Large intestine (tissue), 3 donors: ENCODE measurements around the gene FAM204A. TPM values are rescaled to one million over a fixed set of nuclear protein-coding genes. Genes with fewer than 3 reads are reported as not detected.
A peak's percentile ranks its signal among the peaks of the same experiment; 100 is the strongest.

Experiments used
- DNase-seq, 2 donors: peaks; one replicate each; pipeline versions ENCODE4 v3.0.0 to v3.0.0-alpha.2; 2013
- H3K27ac ChIP-seq: one replicate; pipeline ENCODE4 v1.5.1; 2013; ENCODE audit warnings: low read length
- H3K27me3 ChIP-seq: 2 replicates; pipeline ENCODE4 v1.6.1; 2013; ENCODE audit warnings: low read length; ENCODE audit not compliant: control insufficient read depth, insufficient read depth
- H3K36me3 ChIP-seq: 2 replicates; pipeline ENCODE4 v1.6.1; 2013; ENCODE audit warnings: low read length; ENCODE audit not compliant: control insufficient read depth, insufficient read depth
- H3K4me1 ChIP-seq: one replicate; pipeline ENCODE4 v1.6.1; 2013; ENCODE audit warnings: low read length; ENCODE audit not compliant: control insufficient read depth, insufficient read depth
- H3K4me3 ChIP-seq: one replicate; pipeline ENCODE4 v1.5.1; 2013; ENCODE audit warnings: low read length
- H3K9me3 ChIP-seq: one replicate; pipeline ENCODE4 v1.6.1; 2013; ENCODE audit warnings: mild to moderate bottlenecking, low read depth, low read length, moderate library complexity; ENCODE audit not compliant: control insufficient read depth
- WGBS: methylation state at CpG from one replicate; pipeline ENCODE4 v1.1.5; 2013; ENCODE audit warnings: low lambda C conversion rate; ENCODE audit not compliant: insufficient coverage; 5-methylcytosine and 5-hydroxymethylcytosine counted together
- polyA plus RNA-seq: library from polyadenylated mRNA; unstranded; fragments of 120-200 nt; gene quantifications from one replicate; pipeline ENCODE4 v1.2.1, GENCODE V29; 2013

Gene FAM204A
- polyA plus RNA-seq, 1 donor: 55.7 TPM

- no peak for DNase-seq
- Histone ChIP-seq H3K4me3 (no peak overlapping the region), H3K27me3 (no peaks in the 10 kb centered on the region), H3K4me1 (peaks cover 6% of the 10 kb centered on the region), H3K9me3 (no peaks in the 10 kb centered on the region), H3K36me3 (peaks cover 45% of the 10 kb centered on the region), H3K27ac (no peak overlapping the region)
- WGBS: no CpG with 5 or more reads among the region's 3 CpGs
Observed at GRCh38 chr10:118333871-118334270, 8.3 kb downstream of the FAM204A start.

- WGBS: 83% methylated on average over 1 of the region's 4 CpGs
- DNase-seq: peak; percentile 37 to 72
- Histone ChIP-seq H3K9me3 (no peaks in the 10 kb centered on the region), H3K4me3 (no peak overlapping the region), H3K4me1 (peaks cover 6% of the 10 kb centered on the region), H3K36me3 (peaks cover 48% of the 10 kb centered on the region), H3K27ac (peak overlapping the region; percentile 64), H3K27me3 (no peaks in the 10 kb centered on the region)
Observed at GRCh38 chr10:118332948-118333710, 9.0 kb downstream of the FAM204A start.

- peak; percentile 50 to 69 for DNase-seq
- Histone ChIP-seq H3K9me3 (no peaks in the 10 kb centered on the region), H3K27ac (peak overlapping the region; percentile 64), H3K4me1 (peaks cover 6% of the 10 kb centered on the region), H3K27me3 (no peaks in the 10 kb centered on the region), H3K36me3 (peaks cover 57% of the 10 kb centered on the region), H3K4me3 (no peak overlapping the region)
- no CpG with 5 or more reads among the region's 1 CpG for WGBS
Observed at GRCh38 chr10:118332236-118332635, 9.9 kb downstream of the FAM204A start.

- Histone ChIP-seq H3K36me3 (peaks cover 62% of the 10 kb centered on the region), H3K27ac (peak overlapping the region; percentile 8), H3K9me3 (no peaks in the 10 kb centered on the region), H3K27me3 (no peaks in the 10 kb centered on the region), H3K4me3 (no peak overlapping the region), H3K4me1 (peaks cover 6% of the 10 kb centered on the region)
- WGBS: 83% methylated on average over 2 of the region's 2 CpGs
- DNase-seq: no peak
Observed at GRCh38 chr10:118330295-118331076, 11.6 kb downstream of the FAM204A start.

- Histone ChIP-seq H3K36me3 (peaks cover 60% of the 10 kb centered on the region), H3K4me3 (no peak overlapping the region), H3K27ac (no peak overlapping the region), H3K4me1 (no peaks in the 10 kb centered on the region), H3K27me3 (no peaks in the 10 kb centered on the region), H3K9me3 (no peaks in the 10 kb centered on the region)
- DNase-seq: no peak
- WGBS: 90% methylated on average over 2 of the region's 2 CpGs
Observed at GRCh38 chr10:118324140-118324539, 18.0 kb downstream of the FAM204A start.

- Histone ChIP-seq H3K4me3 (no peak overlapping the region), H3K4me1 (no peaks in the 10 kb centered on the region), H3K36me3 (peaks cover 43% of the 10 kb centered on the region), H3K27me3 (no peaks in the 10 kb centered on the region), H3K9me3 (no peaks in the 10 kb centered on the region), H3K27ac (no peak overlapping the region)
- 84% methylated on average over 4 of the region's 6 CpGs for WGBS
- DNase-seq: no peak
Observed at GRCh38 chr10:118321724-118322575, 20.2 kb downstream of the FAM204A start.

GRCh38 chr10:118315629-118316028, 26.5 kb downstream of the FAM204A start:
- peaks cover 29% of the 10 kb centered on the region for H3K36me3 ChIP-seq
- no peaks in the 10 kb centered on the region for H3K4me1 ChIP-seq
- DNase-seq: no peak
- H3K27me3 ChIP-seq: no peaks in the 10 kb centered on the region
- H3K9me3 ChIP-seq: no peaks in the 10 kb centered on the region
- no peak overlapping the region for H3K27ac ChIP-seq
- 67% methylated on average over 3 of the region's 6 CpGs for WGBS
- H3K4me3 ChIP-seq: no peak overlapping the region

GRCh38 chr10:118314882-118315281, 27.2 kb downstream of the FAM204A start:
- no peaks in the 10 kb centered on the region for H3K4me1 ChIP-seq
- no peak overlapping the region for H3K4me3 ChIP-seq
- no peak overlapping the region for H3K27ac ChIP-seq
- H3K36me3 ChIP-seq: peaks cover 27% of the 10 kb centered on the region
- DNase-seq: no peak
- no CpG with 5 or more reads among the region's 4 CpGs for WGBS
- no peaks in the 10 kb centered on the region for H3K9me3 ChIP-seq
- no peaks in the 10 kb centered on the region for H3K27me3 ChIP-seq

GRCh38 chr10:118311505-118311904, 30.6 kb downstream of the FAM204A start:
- no peak for DNase-seq
- 33% methylated on average over 1 of the region's 2 CpGs for WGBS
- Histone ChIP-seq H3K9me3 (no peaks in the 10 kb centered on the region), H3K4me3 (no peak overlapping the region), H3K27ac (no peak overlapping the region), H3K27me3 (no peaks in the 10 kb centered on the region), H3K4me1 (no peaks in the 10 kb centered on the region), H3K36me3 (peaks cover 33% of the 10 kb centered on the region)

GRCh38 chr10:118310822-118311221, 31.3 kb downstream of the FAM204A start:
- Histone ChIP-seq H3K27me3 (no peaks in the 10 kb centered on the region), H3K27ac (no peak overlapping the region), H3K36me3 (peaks cover 35% of the 10 kb centered on the region), H3K4me3 (no peak overlapping the region), H3K4me1 (no peaks in the 10 kb centered on the region), H3K9me3 (no peaks in the 10 kb centered on the region)
- WGBS: no CpG with 5 or more reads among the region's 2 CpGs
- DNase-seq: no peak
